ENCODE data around the gene SMARCD3.
A peak's percentile ranks its signal among the peaks of the same experiment; 100 is the strongest.

The SMARCD3 gene

GRCh38 chr7:151248346-151249033, at the start of gene SMARCD3:
Gene SMARCD3, minus strand, starts transcription at chr7:151248694. Its CDS starts 132 bp downstream, at chr7:151248562.
- DNase-seq, result no peak

- DNase-seq, result no peak
Observed at GRCh38 chr7:151296202-151296992, 47.9 kb upstream of the SMARCD3 start.

GRCh38 chr7:151292850-151293249, 44.4 kb upstream of the SMARCD3 start:
- DNase-seq, result no peak

GRCh38 chr7:151291206-151291605, 42.7 kb upstream of the SMARCD3 start:
- DNase-seq, result no peak

- DNase-seq, result no peak
Observed at GRCh38 chr7:151290355-151290760, 41.9 kb upstream of the SMARCD3 start.

- no peak for DNase-seq
Observed at GRCh38 chr7:151289891-151290290, 41.4 kb upstream of the SMARCD3 start.

- DNase-seq, result no peak
Observed at GRCh38 chr7:151286148-151286547, 37.7 kb upstream of the SMARCD3 start.

- no peak for DNase-seq
Observed at GRCh38 chr7:151283302-151283701, 34.8 kb upstream of the SMARCD3 start.

- no peak for DNase-seq
Observed at GRCh38 chr7:151282111-151282510, 33.6 kb upstream of the SMARCD3 start.

GRCh38 chr7:151281686-151282085, 33.2 kb upstream of the SMARCD3 start:
- no peak for DNase-seq

- DNase-seq, result no peak
Observed at GRCh38 chr7:151280388-151281019, 32.0 kb upstream of the SMARCD3 start.

- no peak for DNase-seq
Observed at GRCh38 chr7:151279868-151280267, 31.4 kb upstream of the SMARCD3 start.

GRCh38 chr7:151278949-151279348, 30.5 kb upstream of the SMARCD3 start:
- no peak for DNase-seq

- no peak for DNase-seq
Observed at GRCh38 chr7:151277631-151278030, 29.1 kb upstream of the SMARCD3 start.

GRCh38 chr7:151276666-151277590, 28.4 kb upstream of the SMARCD3 start:
- peak in 2 of 4 experiments; percentile 21 to 27 for DNase-seq

- no peak for DNase-seq
Observed at GRCh38 chr7:151275813-151276577, 27.5 kb upstream of the SMARCD3 start.

GRCh38 chr7:151274936-151275812, 26.7 kb upstream of the SMARCD3 start:
- DNase-seq, result no peak

- DNase-seq, result no peak
Observed at GRCh38 chr7:151274396-151274795, 25.9 kb upstream of the SMARCD3 start.

- no peak for DNase-seq
Observed at GRCh38 chr7:151273651-151274390, 25.3 kb upstream of the SMARCD3 start.

GRCh38 chr7:151272877-151273276, 24.4 kb upstream of the SMARCD3 start:
- no peak for DNase-seq

Data from activated CD4-positive, CD25-positive, alpha-beta regulatory T cell (primary cell).